Kidney capillary endothelial cell (primary cell): ENCODE measurements around the gene JMJD7.

ENCODE experiments used
- DNase-seq: peaks from one replicate; pipeline ENCODE4 v3.0.0-alpha.2; 2018; ENCODE audit warnings: low spot score

JMJD7 gene

DNA sequence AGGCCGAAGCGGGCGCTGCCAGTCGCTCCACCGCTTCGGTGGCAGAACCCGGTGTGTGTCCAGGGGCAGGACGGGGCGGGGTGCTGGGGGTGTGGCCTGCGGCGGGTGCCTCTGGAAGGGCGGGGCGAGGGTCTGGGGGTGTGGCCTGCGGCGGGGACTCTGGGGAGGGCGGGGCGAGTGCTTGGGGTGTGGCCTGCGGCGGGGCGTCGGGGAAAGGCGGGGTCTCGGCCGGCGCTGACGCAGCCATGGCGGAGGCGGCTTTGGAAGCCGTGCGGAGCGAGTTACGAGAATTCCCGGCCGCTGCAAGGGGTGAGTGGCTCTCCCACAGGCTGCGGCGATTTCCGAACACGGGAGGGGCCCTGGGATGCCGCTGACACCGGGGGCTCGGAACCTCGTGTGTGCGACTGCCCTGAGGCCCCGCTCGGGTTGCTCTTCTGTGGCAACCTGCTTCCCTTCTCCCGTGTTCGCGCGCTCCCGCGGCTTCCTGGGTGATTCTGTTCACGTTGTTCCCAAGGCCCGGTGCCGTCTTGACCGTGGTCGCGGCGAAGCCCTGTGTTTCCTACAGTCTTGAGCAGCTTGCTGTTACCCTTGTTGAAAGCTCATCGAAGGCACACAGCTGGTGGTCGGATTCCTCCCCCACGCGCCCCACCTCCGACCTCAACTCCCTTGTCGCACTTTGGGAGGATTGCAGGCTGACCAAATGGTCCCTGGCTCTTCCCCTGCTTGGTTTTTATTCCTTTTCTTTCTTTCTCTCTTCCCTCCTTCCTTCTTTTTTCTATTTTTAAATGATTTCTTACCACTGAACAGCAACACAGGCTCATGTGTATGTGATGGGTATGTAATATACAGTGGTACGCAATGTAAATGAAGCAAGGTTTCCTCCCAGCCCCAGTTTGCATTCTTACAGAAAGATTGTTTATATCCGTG, at the start of gene JMJD7:
Gene JMJD7, plus strand, starts transcription at position 213 of the 927 bp plus-strand sequence. Its CDS starts 33 bp downstream, at position 246.
- peak; percentile 84 for DNase-seq

DNA sequence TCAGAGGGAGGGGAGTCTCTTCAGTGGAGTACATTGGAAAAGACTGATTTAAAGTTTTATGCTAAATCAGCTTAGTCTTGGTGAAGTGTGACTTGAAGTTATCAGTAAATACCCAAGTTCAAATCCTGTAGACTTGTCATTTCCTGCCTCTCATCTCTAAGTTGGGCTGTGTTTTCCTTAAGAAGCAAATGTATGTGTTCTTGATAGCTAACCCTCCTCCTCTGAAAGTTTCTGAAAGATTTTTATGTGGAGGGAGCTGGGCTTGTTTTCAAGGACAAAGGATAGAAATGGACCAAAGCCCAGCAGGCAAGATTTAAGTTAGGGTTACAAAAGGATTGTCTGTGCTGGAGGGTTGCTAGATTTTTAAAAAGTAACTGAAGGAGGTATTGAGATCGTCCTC, 49.4 kb upstream of the JMJD7 start:
- peak; percentile 41 for DNase-seq

DNA sequence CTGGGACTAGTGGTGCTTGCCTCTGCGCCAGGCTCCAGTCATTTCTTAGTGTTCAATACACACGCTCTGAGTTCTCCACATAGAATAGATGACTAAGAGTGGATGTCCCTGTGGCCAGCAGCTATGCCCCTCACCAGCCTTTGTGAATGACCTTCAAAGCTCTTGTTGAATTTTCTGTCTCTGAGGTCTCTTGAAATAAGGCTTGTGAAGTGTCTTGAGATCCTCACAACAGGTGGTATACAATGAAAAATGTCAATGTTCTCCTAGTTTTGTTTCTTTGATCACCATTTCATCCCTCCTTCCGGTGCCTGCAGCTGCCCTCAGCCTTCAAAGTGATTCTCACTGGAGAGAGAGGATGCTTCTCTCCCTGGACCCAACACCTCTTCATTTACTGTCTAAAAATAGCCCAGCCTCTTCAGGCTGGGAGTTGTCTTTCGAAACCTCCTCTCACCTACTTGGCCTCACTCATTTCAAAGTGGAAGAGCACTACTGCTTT, 48.2 kb upstream of the JMJD7 start:
- no peak for DNase-seq

DNA sequence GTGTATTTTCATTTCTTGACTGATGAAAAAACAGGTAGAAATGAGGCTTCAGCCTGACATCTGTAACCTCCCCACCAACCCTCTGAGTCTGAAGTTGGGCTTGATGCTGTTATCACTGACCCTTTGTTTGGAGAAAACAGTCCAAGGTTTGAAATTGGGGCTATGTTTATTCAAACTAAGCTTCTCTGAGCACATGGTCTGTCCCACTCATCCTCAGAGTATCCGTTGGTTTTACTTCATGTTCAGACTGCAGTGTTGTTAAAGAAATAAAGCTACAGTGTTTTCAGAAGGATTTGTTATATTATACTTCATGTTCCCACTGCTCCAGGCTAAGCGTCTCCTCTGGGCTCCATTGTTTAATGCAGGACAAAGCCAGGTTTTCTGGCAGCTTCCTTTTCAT, 47.6 kb upstream of the JMJD7 start:
- no peak for DNase-seq

DNA sequence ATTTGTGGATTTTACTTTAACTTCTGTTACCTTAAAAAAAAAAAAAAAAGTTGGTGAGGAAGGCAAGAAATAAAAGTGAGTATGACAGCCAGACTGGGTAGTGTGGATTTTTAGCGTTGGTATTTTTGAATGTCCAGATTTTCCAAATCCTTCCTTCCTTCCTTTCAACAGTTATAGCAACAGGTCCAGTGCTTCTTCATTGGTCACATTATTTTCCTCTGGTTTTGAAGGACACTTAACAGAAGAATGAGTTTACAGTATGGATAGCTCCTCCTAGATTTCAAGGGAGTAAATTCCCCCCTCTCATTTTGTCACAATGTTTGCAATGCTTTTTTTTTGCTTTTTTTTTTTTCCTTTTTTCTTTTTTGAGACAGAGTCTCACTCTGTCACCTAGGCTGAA, 47.2 kb upstream of the JMJD7 start:
- DNase-seq: no peak

DNA sequence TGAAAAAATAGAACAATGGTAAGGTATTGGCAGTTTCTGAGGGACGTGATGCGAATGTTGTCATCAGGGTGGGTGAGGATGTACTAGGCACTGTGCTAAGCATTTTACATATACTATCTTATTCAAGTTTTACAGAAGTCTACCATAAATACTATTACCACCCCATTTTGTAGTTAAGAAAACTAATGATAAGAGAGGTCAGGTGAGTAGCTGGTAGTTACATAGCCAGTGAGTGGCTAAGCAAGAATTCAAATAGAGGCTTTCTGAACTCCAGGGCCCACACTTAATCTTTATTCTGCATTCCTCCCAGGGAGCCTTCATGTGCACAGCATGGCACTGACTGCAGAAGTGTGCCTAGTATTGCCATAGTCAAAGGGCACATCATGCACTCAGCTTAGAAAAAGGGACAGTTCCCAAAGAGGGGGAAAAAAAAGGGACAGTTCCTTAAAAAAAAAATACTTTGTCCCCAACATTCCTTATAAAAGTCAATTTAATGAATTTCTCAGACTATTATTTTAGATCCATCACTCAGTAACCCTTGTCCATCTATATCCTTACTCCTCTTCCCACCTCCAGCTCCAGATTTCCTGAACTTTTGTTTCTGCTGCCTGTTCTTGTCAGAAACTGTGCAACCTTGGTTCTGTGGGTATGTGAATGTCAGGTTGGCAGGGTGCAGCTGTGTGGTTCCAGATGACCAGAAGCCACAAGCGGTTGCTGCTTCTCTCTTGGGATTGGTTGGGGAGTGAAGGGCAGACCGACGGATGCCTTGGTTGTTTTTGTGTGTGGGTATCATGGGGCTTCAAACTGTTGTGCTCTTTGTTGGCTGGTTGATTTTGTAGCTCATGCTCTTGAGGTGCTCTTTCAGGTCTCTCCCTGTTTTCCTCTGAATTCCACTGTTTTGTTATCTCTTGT, 45.3 kb upstream of the JMJD7 start:
- DNase-seq: no peak

DNA sequence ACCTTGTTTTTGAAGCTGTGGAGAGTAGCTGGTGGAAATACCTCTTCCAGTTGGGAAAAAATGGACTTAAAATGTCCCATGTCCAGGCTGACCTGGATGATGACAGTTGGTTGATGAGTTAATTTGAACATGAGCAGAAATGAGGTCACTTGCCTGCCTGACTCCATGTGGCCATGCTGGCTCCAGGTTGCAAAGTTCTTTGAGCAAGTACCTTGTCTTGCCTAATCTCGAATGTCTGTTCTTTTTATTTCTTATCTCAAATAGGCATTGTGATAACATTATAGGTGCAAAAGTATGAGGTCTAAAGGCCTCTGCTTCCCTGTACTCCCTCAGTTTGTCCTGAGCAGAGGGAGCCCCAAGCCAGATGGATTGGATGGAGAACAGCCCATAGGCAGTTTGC, 44.6 kb upstream of the JMJD7 start:
- DNase-seq: no peak

DNA sequence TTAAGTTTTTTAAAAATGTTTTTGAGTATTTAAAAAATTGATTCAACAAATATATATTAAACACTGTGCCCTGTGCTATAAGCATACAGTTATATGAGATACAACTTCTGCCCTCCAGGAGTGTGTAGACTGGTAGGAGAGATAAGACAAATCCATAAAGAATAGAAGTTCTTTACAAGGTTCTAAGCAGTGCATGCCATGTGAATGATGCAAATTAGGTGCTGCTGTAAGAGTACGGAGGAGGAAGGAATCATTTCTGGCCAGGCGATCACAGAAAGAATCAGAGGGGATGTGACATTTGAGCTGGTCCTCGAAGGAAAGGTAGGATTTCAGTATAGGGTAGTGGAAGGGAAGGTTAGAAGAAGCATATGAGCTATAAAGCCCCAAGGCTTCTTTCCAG, 39.6 kb upstream of the JMJD7 start:
- no peak for DNase-seq

DNA sequence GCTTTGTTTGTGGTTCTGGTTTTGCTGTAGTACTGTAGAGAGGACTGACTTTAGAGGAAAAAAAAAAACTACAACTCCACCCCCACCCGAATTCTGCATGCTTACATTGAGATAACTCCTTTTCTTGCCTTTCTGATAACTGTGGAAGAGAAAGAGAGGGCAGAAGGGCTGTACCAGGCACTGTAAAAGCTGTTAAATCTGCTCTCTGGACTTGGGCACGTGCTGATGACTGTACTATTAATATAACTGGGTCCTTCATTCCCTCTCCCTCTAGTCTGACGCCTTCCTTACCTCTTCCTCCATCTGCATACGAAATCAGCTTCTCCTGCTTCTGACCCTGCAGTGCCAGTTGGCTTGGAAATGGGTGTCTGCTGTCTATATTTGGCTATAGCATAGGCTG, 38.7 kb upstream of the JMJD7 start:
- DNase-seq: no peak

DNA sequence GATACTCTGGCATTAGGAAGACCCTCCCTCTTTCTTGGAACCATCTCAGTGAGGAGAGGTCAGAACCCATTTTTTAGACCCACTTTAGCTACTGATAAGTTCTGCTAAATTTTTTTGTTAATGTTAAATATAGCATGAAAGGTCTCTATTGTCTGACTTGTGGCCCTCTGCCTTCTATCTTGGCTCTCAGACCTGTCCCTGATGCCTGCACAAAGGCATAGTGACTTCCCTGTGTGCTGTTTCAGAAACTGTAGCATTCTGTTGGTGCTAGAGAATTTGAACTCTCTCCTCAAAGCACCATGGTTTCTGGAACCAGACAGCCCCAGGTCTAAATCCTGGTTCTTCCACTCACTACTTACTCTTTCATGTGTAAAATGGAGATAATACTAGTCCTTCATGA, 38.2 kb upstream of the JMJD7 start:
- DNase-seq: no peak

DNA sequence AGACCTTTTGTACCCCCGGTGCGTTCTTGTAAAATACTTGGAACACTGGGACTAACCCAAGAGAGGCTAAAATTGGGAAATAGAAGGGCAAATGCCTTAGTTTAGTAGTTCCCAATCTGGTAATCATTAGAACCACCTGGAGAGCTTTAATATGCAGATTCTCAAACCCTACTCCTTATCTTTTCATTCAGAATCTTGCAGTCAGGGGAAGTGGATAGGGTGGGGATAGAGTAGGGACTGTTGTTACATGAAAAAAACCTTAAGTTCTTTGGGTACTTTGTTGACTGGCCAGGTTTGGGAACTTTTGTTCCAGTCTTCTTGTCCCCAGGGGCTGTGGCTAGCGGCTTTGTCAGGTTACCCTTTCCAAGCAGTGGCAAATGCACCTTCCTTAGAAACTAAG, 37.7 kb upstream of the JMJD7 start:
- no peak for DNase-seq

DNA sequence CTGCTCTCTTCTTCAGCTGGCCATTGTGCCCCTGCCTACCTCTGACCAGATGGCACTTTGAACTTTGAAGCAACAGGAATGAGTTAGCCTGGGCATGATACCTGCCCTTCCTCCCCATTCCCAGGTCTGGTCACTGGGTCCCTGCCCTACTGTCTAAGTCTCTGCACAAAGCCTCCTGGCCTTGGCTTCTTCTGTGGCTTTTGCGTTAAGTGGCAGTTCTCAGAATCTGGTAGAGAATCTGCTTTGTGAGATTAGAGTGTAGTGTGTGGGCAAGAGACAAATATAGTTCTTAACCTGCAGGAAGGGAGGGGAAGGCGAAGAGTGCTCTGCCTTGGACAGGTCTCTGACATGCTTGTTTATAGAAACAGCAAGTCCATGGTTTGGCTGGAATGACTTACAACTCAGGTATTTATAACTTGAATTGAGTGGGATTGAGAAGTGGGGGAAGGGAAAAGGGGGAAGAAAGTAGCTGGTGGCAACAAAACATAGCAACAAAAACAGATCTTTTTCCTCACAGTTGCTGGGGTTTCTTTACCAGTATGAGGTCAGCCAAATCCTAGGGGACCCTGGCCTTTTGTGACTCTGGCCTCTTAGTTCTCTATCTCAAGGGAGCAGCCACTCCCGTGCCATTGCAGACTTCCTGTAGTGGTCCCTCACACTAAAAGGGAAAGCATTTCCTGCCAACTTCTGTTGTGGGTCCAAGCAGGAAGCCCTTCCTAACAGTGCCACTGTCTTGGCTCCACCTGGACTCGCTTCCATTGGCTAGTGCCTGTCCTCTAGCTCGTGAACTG, 36.9 kb upstream of the JMJD7 start:
- peak; percentile 92 for DNase-seq

DNA sequence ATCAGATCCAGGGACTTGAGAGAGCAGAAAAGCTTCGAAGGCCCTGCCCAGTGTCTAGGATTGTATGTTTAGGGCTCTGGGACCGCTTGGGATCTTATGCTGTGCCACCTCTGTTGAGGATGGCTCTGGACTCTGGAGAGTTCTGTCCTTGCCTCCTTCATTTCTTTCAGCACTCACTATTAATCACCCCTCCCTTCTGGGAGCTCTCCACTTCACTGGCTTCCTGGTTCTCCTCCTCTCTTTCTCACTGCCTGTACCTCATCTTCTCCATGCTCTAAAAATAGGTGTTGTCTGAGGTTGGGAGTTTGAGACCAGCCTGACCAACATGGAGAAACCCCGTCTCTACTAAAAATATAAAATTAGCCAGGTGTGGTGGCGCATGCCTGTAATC, 36.4 kb upstream of the JMJD7 start:
- DNase-seq: no peak

DNA sequence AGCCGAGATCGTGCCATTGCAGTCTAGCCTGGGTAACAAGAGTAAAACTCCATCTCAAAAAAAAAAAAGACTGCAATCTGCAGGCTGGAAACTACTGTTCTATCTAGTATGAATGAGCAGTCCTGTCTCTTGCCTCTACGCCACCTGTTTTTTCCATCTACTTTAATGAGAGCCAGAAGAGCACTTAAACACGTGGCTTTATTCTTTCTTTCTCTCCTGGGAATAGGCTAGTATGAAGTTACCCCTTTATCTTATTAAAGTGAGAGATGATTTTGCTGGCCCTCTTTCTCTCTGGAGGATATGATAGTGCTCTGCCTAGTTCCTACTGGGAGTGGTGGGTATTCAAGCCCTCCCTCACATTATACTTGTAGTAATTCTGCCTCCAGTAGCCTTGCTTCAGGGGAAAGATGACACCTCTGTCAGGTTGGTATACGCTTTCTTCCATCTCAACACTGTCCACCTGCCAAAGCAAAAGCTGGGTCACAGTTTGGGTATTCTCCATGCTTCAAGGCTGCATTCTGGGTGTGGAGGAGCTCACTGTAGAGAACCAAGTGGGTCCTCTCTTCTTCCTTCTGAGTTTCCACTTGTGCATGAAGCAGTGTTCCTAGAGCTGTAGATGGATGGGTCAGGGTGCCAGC, 35.8 kb upstream of the JMJD7 start:
- no peak for DNase-seq

DNA sequence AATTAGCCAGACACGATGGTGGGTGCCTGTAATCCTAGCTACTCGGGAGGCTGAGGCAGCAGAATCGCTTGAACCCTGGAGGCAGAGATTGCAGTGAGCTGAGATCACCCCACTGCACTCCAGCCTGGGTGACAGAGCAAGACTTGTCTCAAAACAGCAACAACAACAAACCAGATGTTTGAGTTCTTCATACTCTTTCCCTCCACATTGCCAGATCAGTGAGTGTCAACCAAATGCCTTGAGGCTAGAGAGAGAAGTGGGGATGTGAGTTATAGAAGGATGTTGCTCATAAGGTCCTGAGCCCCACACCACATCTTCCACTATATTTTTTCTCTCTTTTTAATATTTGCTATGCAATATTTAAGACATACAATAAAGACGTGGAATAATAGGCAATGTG, 33.8 kb upstream of the JMJD7 start:
- no peak for DNase-seq

DNA sequence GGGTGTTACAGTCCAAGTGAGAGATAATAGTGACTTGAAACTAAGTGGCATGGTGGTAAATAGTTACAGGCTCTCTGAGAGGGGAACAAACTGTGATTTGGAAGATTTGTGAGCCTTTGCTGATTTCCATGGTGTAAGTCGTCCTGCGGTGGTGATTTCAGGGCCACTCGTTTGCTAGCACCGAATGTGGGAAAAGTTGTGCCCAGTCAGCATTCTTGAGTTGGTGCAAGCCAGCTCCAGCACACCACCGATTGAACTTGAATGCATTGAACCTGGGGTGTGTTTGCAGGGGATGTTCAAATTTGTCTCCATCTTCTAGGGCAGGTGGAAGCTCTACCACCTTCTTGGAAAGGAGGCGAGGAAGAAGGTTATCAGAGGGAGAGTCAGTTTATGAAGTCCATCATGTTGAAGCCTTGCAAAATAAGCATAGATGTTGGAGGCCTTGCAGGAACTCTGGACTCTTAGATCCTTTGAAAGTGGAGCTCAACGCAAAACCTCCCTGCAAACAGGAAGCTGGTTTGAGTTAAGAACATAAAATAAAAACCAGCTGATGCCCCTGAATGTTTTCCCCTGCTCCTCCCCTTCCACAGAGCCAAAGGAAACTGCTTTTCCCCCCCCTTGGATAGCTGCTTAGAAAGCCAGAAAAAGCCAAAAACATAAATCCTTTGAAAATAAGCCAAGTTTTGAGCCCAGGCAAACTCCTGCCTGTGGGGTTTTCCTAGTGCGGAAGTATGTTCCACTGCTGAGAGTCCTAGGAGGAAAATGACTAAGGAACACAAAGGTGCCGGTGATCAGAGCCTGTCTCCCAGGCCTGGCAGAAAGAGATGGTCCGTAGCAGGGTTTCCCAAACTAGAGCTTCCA, 31.7 kb upstream of the JMJD7 start:
- no peak for DNase-seq

DNA sequence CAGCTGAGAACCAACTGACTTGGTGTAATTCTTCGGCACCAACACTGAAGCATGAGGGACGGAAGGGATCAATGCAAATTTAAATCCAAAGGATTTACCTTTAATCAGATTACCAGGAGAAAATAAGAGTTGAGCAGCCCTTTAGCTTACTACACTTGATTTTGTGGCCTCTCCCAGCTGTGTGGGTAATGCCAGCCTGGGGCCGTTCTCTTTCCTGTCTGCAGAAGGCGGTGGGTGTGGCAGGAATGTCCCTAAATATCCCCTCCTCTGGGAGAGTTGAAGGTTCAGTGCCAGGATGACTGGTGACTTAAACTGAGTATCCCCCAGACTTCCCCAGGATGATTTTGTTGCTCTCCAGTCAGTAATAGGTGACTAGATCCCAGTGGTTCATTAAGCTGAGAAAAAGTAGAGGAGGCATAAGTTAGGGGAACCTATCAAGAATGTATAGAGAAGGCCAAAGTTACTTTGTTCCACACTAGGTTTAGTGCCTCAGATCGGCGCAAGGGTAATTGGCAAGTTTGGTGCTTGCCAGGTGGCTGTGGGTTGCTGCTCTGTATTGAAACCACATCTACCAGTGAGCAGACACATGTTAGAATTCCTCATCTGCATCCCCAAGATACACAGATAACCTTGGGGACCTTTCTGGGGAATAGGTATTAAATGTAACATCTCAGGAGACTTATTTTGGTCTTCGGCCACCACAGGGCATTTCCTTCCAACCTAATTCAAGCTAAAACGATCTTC, 30.5 kb upstream of the JMJD7 start:
- no peak for DNase-seq

DNA sequence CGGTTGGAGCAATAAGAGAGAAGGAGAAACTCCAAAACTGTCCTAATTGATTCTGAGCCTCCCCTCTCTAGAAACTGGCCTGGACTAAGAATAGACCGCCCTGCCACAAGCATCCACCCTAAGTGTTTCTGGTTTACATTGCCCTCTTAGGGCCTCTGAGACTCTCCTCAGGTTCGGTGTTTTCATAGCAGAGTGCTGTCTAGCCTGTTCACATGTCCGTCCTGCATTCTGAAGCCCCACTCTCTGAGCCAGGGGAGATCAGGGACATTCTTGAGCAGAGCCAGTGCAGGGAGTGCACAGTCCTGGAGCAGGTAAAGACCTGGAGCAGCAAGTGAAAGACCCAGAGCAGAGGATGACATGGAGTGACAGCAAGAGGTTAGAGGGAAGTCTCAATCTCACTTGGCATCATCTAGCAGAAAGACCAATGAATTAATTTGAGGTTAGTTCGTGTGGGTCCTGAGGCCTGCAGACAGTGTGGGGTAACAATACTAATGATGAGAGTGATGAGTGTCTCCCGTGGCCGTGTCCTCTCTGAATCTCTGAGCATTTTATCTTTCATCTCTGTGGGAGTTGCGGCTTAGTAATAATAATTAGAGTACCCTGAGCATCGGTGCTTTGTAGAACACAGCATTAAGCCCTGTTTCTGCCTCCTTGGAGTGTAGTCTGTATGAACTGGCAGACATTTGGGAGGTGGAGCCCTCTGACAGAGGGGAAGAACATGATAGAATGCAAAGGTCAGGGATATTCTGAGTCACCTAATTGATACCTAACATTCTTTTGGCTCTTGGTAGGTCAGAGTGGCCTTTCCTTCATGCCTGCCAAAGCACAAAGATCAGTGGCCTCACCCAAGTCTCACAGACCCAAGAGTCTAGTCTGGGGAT, 29.0 kb upstream of the JMJD7 start:
- no peak for DNase-seq

DNA sequence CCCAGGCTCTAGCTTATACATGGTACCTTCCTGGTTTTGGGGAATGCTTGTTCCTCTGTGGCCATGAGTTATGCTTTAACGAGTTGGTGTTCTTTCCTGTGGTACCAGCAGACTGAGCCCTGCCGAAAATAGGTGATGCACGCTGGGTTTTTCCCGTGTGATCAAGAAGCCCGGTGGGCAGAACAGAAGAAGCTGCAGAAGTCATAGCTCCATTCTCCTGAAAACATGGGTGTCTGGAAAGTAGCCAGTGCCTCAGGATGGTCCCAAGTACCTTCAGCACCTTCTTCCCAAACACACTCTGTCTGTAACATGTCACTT, 28.4 kb upstream of the JMJD7 start:
- no peak for DNase-seq
